Smooth muscle cell of the coronary artery (primary cell): ENCODE data around the gene LAMC2. TPM values are rescaled to one million over a fixed set of nuclear protein-coding genes. Genes with fewer than 3 reads are reported as not detected.

ENCODE experiments used
- total RNA-seq: library from RNA; depleted of rRNA; stranded (reverse); fragments of >200 nt; gene quantifications from 2 replicates; pipeline ENCODE4 v1.2.3, GENCODE V29; 2014; ENCODE audit warnings: low replicate concordance

LAMC2 gene
- total RNA-seq: 1.5 and 7.0 TPM in 2 replicates

GRCh38 chr1:183185941-183186490 lies at the start of gene LAMC2:
Gene LAMC2 (plus strand): TSS chr1:183186264. CDS start chr1:183186353, 89 bp downstream.

Other genes with a start within 250 kb of the LAMC2 start
- gene SHCBP1L, start 233.1 kb upstream of the LAMC2 start, total RNA-seq: 0.12 TPM in 1 of 2 replicates, not detected in the other
- gene LAMC1, start 162.8 kb upstream of the LAMC2 start, total RNA-seq: 608 and 1,153 TPM in 2 replicates
- gene NMNAT2, start 232.1 kb downstream of the LAMC2 start, total RNA-seq: 2.2 and 2.9 TPM in 2 replicates